GM18873 (cell line): ENCODE measurements around the gene ATP8B4.
"Not testable (repeated sequence)": the region's sequence is repeated elsewhere in the genome, so short reads cannot be mapped to it uniquely, and the experiment has no call there.

Source experiments
- ATAC-seq: cut with Tn5 transposase; IDR thresholded peaks from one replicate; pipeline ENCODE4 v1.9.1; 2021; ENCODE audit warnings: mild to moderate bottlenecking, moderate library complexity, moderate number of reproducible peaks; ENCODE audit not compliant: unreplicated experiment, low FRiP score

The ATP8B4 gene

GRCh38 chr15:50109076-50109987 is 9.7 kb downstream of the ATP8B4 start:
- ATAC-seq = no peak

- ATAC-seq = no peak
Measured at GRCh38 chr15:50108461-50108860, 10.6 kb downstream of the ATP8B4 start.

- ATAC-seq = peak; percentile 95
Measured at GRCh38 chr15:50107591-50108408, 11.2 kb downstream of the ATP8B4 start.

GRCh38 chr15:50107157-50107556 is 11.9 kb downstream of the ATP8B4 start:
- ATAC-seq = no peak

- ATAC-seq = no peak
Measured at GRCh38 chr15:50106457-50106856, 12.6 kb downstream of the ATP8B4 start.

- no peak for ATAC-seq
Measured at GRCh38 chr15:50100486-50100885, 18.5 kb downstream of the ATP8B4 start.

- no peak for ATAC-seq
Measured at GRCh38 chr15:50098545-50098944, 20.5 kb downstream of the ATP8B4 start.

GRCh38 chr15:50095938-50096821 is 22.9 kb downstream of the ATP8B4 start:
- no peak for ATAC-seq

GRCh38 chr15:50089386-50089785 is 29.6 kb downstream of the ATP8B4 start:
- not testable (repeated sequence) for ATAC-seq

- ATAC-seq = no peak
Measured at GRCh38 chr15:50084932-50085331, 34.1 kb downstream of the ATP8B4 start.

GRCh38 chr15:50083424-50084025 is 35.5 kb downstream of the ATP8B4 start:
- no peak for ATAC-seq

GRCh38 chr15:50082066-50082465 is 37.0 kb downstream of the ATP8B4 start:
- ATAC-seq = no peak

- ATAC-seq = no peak
Measured at GRCh38 chr15:50077651-50078050, 41.4 kb downstream of the ATP8B4 start.

GRCh38 chr15:50077176-50077575 is 41.9 kb downstream of the ATP8B4 start:
- no peak for ATAC-seq

- no peak for ATAC-seq
Measured at GRCh38 chr15:50075319-50075718, 43.7 kb downstream of the ATP8B4 start.

- ATAC-seq = no peak
Measured at GRCh38 chr15:50071551-50072258, 47.3 kb downstream of the ATP8B4 start.

GRCh38 chr15:50068016-50068415 is 51.0 kb downstream of the ATP8B4 start:
- ATAC-seq = no peak

- no peak for ATAC-seq
Measured at GRCh38 chr15:50067254-50067653, 51.8 kb downstream of the ATP8B4 start.

GRCh38 chr15:50066666-50067065 is 52.4 kb downstream of the ATP8B4 start:
- no peak for ATAC-seq
